Suprapubic skin (tissue), 4 donors: Measurements from ENCODE around the gene NEU4. TPM values are rescaled to one million over a fixed set of nuclear protein-coding genes. Genes with fewer than 3 reads are reported as not detected.
"Not testable (repeated sequence)": the region's sequence is repeated elsewhere in the genome, so short reads cannot be mapped to it uniquely, and the experiment has no call there.

ENCODE experiments used
- DNase-seq, 2 donors: peaks; one replicate each; pipeline ENCODE4 v3.0.0-alpha.2; 2019; ENCODE audit warnings: low spot score in 2 of 2
- H3K27ac ChIP-seq: fragments of 200-600 bp; sonication (generic); one replicate; pipeline ENCODE4 v1.5.1; 2019
- H3K27me3 ChIP-seq: fragments of 200-600 bp; sonication (generic); one replicate; pipeline ENCODE4 v1.5.1; 2019
- H3K36me3 ChIP-seq: fragments of 200-600 bp; sonication (generic); one replicate; pipeline ENCODE4 v1.5.1; 2019
- H3K4me1 ChIP-seq: fragments of 200-600 bp; sonication (generic); one replicate; pipeline ENCODE4 v1.5.1; 2019
- H3K4me3 ChIP-seq: fragments of 200-600 bp; sonication (generic); one replicate; pipeline ENCODE4 v1.5.1; 2019; ENCODE audit warnings: mild to moderate bottlenecking
- H3K9me3 ChIP-seq: fragments of 200-600 bp; sonication (generic); one replicate; pipeline ENCODE4 v1.5.1; 2019
- EP300 ChIP-seq: sonication (generic); formaldehyde crosslinking; IDR thresholded peaks from one replicate; pipeline ENCODE4 v1.6.1; 2017; ENCODE audit warnings: antibody characterized with exemption
- POLR2A ChIP-seq, 2 donors: fragments of 450-650 bp; IDR thresholded peaks; one replicate each; pipeline ENCODE4 v1.6.1; 2017; ENCODE audit warnings: antibody characterized with exemption in 2 of 2, mild to moderate bottlenecking in 2 of 2, moderate library complexity in 2 of 2
- POLR2AphosphoS5 ChIP-seq, 3 donors: sonication (generic); formaldehyde crosslinking; IDR thresholded peaks; one replicate each; pipeline ENCODE4 v1.6.1; 2017; ENCODE audit warnings: antibody characterized with exemption in 3 of 3
- WGBS: methylation state at CpG from one replicate; pipeline ENCODE4 v1.1.5; 2018; 5-methylcytosine and 5-hydroxymethylcytosine counted together
- total RNA-seq, 4 donors: library from RNA; depleted of rRNA; stranded (reverse); fragments of >200 nt; gene quantifications; one replicate each; pipeline ENCODE4 v1.1.0, GENCODE V29; 2016
- TF ChIP-seq, protein P1 (sequence below), 2 donors: fragments of 200-600 bp in 1 of 2; fragments of 450-650 bp in 1 of 2; sonication (generic) in 1 of 2; IDR thresholded peaks; one replicate each; pipeline ENCODE4 v1.5.1; 2016 to 2019; ENCODE audit warnings: antibody characterized with exemption in 2 of 2, mild to moderate bottlenecking in 1 of 2, moderate library complexity in 1 of 2

NEU4 gene
- total RNA-seq, 4 donors from 2014 or later, result 0.21 to 0.70 TPM; not detected in 2

DNA sequence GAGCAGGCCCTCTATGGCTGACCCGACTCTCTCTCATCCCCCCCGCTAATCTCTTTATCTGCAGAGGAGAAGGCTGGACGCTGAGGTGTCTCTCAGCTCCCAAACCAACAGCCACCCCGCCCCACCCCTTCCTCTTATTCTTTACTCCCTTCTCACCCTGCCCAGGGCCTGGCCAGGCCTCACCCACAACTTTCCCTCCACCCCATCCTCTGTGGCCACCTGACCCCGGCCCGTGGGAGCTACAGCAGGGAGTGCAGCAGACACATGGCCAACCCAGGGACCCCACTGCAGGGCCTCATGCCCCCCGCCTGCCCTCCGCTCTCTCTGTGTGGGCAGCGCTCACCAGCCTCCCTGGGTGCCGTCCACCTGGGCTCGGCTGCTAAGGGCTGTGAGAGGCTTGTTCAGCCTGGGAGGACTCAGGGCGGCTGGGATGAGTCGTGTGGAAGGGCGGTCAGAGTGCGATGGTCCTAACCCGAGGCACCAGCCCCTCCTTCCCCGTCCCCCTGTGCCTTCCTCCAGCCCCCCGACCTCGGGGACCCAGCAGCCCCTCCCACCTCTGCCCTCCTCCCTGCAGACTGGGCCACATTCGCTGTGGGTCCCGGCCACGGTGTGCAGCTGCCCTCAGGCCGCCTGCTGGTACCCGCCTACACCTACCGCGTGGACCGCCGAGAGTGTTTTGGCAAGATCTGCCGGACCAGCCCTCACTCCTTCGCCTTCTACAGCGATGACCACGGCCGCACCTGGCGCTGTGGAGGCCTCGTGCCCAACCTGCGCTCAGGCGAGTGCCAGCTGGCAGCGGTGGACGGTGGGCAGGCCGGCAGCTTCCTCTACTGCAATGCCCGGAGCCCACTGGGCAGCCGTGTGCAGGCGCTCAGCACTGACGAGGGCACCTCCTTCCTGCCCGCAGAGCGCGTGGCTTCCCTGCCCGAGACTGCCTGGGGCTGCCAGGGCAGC is 6.8 kb downstream of the NEU4 start:
- H3K27ac ChIP-seq, result no peak overlapping the region
- WGBS, result 84% methylated on average over 35 of the region's 48 CpGs
- TF ChIP-seq POLR2AphosphoS5 (IDR thresholded peaks at IDR 0.05), result no peak
- TF ChIP-seq, protein P1, sequence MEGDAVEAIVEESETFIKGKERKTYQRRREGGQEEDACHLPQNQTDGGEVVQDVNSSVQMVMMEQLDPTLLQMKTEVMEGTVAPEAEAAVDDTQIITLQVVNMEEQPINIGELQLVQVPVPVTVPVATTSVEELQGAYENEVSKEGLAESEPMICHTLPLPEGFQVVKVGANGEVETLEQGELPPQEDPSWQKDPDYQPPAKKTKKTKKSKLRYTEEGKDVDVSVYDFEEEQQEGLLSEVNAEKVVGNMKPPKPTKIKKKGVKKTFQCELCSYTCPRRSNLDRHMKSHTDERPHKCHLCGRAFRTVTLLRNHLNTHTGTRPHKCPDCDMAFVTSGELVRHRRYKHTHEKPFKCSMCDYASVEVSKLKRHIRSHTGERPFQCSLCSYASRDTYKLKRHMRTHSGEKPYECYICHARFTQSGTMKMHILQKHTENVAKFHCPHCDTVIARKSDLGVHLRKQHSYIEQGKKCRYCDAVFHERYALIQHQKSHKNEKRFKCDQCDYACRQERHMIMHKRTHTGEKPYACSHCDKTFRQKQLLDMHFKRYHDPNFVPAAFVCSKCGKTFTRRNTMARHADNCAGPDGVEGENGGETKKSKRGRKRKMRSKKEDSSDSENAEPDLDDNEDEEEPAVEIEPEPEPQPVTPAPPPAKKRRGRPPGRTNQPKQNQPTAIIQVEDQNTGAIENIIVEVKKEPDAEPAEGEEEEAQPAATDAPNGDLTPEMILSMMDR (IDR thresholded peaks at IDR 0.05), result no peak
- TF ChIP-seq POLR2A (IDR thresholded peaks at IDR 0.05), result no peak
- no peak for TF ChIP-seq EP300
- H3K4me3 ChIP-seq, result no peak overlapping the region
- DNase-seq, result peak; percentile 60 to 72
- H3K27me3 ChIP-seq, result peaks cover 22% of the 10 kb centered on the region
- no peaks in the 10 kb centered on the region for H3K4me1 ChIP-seq
- H3K9me3 ChIP-seq, result no peaks in the 10 kb centered on the region
- no peaks in the 10 kb centered on the region for H3K36me3 ChIP-seq

DNA sequence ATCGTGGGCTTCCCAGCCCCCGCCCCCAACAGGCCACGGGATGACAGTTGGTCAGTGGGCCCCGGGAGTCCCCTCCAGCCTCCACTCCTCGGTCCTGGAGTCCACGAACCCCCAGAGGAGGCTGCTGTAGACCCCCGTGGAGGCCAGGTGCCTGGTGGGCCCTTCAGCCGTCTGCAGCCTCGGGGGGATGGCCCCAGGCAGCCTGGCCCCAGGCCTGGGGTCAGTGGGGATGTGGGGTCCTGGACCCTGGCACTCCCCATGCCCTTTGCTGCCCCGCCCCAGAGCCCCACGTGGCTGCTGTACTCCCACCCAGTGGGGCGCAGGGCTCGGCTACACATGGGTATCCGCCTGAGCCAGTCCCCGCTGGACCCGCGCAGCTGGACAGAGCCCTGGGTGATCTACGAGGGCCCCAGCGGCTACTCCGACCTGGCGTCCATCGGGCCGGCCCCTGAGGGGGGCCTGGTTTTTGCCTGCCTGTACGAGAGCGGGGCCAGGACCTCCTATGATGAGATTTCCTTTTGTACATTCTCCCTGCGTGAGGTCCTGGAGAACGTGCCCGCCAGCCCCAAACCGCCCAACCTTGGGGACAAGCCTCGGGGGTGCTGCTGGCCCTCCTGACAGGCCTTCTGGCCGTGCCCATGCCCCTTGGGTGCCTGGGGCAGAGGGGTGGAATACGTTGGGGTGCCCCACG is 7.6 kb downstream of the NEU4 start:
- no peak overlapping the region for H3K27ac ChIP-seq
- DNase-seq, result peak; percentile 56 to 76
- H3K36me3 ChIP-seq, result no peaks in the 10 kb centered on the region
- no peaks in the 10 kb centered on the region for H3K4me1 ChIP-seq
- H3K9me3 ChIP-seq, result no peaks in the 10 kb centered on the region
- 55% methylated on average over 19 of the region's 33 CpGs for WGBS
- H3K27me3 ChIP-seq, result peaks cover 30% of the 10 kb centered on the region
- no peak overlapping the region for H3K4me3 ChIP-seq
- TF ChIP-seq POLR2A (IDR thresholded peaks at IDR 0.05) (no peak), EP300 (no peak), POLR2AphosphoS5 (IDR thresholded peaks at IDR 0.05) (no peak)
- TF ChIP-seq, protein P1 (IDR thresholded peaks at IDR 0.05), result no peak

- DNase-seq, result peak; percentile 59 to 68
- Histone ChIP-seq H3K27ac (no peak overlapping the region), H3K9me3 (no peaks in the 10 kb centered on the region), H3K27me3 (peaks cover 34% of the 10 kb centered on the region), H3K36me3 (no peaks in the 10 kb centered on the region), H3K4me1 (no peaks in the 10 kb centered on the region), H3K4me3 (no peak overlapping the region)
- TF ChIP-seq, protein P1 (IDR thresholded peaks at IDR 0.05), result no peak
- TF ChIP-seq POLR2A (IDR thresholded peaks at IDR 0.05), result no peak
- 41% methylated on average over 12 of the region's 16 CpGs for WGBS
Measured at GRCh38 chr2:241817126-241817820, 8.3 kb downstream of the NEU4 start.

DNA sequence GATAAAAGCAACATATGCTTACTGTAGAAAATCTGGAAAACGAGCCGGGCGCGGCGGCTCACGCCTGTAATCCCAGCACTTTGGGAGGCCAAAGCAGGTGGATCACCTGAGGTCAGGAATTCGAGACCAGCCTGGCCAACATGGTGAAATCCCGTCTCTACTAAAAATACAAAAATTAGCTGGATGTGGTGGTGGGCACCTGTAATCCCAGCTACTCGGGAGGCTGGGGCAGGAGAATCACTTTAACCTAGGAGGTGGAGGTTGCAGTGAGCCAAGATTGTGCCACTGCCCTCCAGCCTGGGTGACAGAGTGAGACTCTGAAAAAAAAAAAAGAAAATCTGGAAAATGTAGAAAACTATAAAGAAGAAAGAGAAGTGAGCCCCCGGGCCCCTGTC is 8.8 kb downstream of the NEU4 start:
- not testable (repeated sequence) for DNase-seq

GRCh38 chr2:241818229-241818942 is 9.4 kb downstream of the NEU4 start:
- TF ChIP-seq, protein P1 (IDR thresholded peaks at IDR 0.05), result no peak
- TF ChIP-seq POLR2AphosphoS5 (IDR thresholded peaks at IDR 0.05) (no peak), POLR2A (IDR thresholded peaks at IDR 0.05) (no peak), EP300 (no peak)
- H3K36me3 ChIP-seq, result no peaks in the 10 kb centered on the region
- H3K4me3 ChIP-seq, result no peak overlapping the region
- peaks cover 34% of the 10 kb centered on the region for H3K27me3 ChIP-seq
- H3K27ac ChIP-seq, result no peak overlapping the region
- H3K4me1 ChIP-seq, result no peaks in the 10 kb centered on the region
- no peaks in the 10 kb centered on the region for H3K9me3 ChIP-seq
- DNase-seq, result peak; percentile 56 to 70
- 53% methylated on average over 11 of the region's 25 CpGs for WGBS

More for the DNA sequence above, 8.8 kb downstream of the NEU4 start:
- not testable (repeated sequence) for H3K4me1 ChIP-seq, H3K9me3 ChIP-seq, H3K27ac ChIP-seq, H3K36me3 ChIP-seq, H3K4me3 ChIP-seq
- WGBS, result 80% methylated on average over 10 of the region's 10 CpGs
- peaks cover 34% of the 10 kb centered on the region for H3K27me3 ChIP-seq
